Hepatocyte (in vitro differentiated cells): ENCODE measurements around the gene TMEM252.

Source experiments
- CTCF ChIP-seq: fragments of 200-600 bp; sonication (generic); IDR thresholded peaks from 2 replicates; pipeline ENCODE4 v1.5.1; 2016; ENCODE audit warnings: antibody characterized with exemption, mild to moderate bottlenecking; ENCODE audit not compliant: poor library complexity
- EZH2phosphoT487 ChIP-seq: fragments of 200-600 bp; sonication (generic); IDR thresholded peaks from one replicate; pipeline ENCODE4 v1.6.1; 2018; ENCODE audit warnings: antibody characterized with exemption, mild to moderate bottlenecking, low read depth, moderate library complexity; ENCODE audit not compliant: unreplicated experiment, severe bottlenecking

- TF ChIP-seq CTCF, result peak; percentile 100
- no peak for TF ChIP-seq EZH2phosphoT487
These were observed 43.7 kb upstream of the TMEM252 start for GRCh38 chr9:68584189-68585033.
